ENCODE measurements around the gene PTPRM. TPM values are rescaled to one million over a fixed set of nuclear protein-coding genes. Genes with fewer than 3 reads are reported as not detected.

Gene PTPRM
- total RNA-seq, 1 experiment from 2014 or later = 14.5 TPM

DNA sequence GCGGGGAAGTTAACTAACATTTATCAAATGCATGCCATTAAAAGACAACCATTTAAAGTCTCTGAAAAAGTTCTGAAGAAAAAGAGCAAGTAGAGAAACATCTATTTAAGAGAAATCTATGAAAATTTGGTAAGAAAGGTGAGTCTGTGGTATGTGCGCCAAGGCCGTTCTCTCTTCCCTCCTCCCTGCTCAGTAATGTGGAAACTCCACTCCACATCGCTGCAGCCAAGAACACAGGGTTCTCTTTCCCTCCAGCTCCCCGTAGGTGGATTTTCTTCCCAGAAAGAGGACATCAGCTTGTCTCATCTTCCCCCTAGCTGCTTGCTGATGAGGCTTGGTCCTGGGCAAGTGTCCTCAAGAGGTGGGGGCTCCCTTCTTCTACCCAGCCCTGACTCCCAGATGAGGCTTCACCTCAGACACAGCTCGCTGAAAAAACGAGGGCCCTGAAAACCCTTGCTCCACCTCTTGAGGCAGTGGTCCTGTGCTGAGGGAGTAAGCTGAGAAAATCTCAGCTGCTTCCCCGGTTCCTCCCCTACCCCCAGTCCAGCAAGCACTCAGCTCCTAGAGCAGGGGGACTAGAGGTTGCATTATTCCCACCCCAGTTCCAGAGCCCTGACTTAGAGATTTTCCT lies 45.8 kb upstream of the PTPRM start:
- POLR2A ChIA-PET = no interaction called here
- H3K9ac ChIP-seq (ENCODE audit: low read length) = no peak overlapping the region
- TF ChIP-seq, protein P1, sequence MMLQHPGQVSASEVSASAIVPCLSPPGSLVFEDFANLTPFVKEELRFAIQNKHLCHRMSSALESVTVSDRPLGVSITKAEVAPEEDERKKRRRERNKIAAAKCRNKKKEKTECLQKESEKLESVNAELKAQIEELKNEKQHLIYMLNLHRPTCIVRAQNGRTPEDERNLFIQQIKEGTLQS (IDR thresholded peaks at IDR 0.05) = no peak
- TF ChIP-seq CBX3 (IDR thresholded peaks at IDR 0.05; ENCODE audit: low read depth) (no peak), FOSL1 (IDR thresholded peaks at IDR 0.05; ENCODE audit: low read depth) (no peak), CEBPB (IDR thresholded peaks at IDR 0.05; ENCODE audit: low read depth) (no peak), EZH2 (IDR thresholded peaks at IDR 0.05) (no peak), TCF7L2 (IDR thresholded peaks at IDR 0.05; ENCODE audit: borderline replicate concordance, extremely low read depth, insufficient read depth, insufficient read length) (no peak), SRF (IDR thresholded peaks at IDR 0.05; ENCODE audit: low read depth) (no peak)
- TF ChIP-seq, protein P2, sequence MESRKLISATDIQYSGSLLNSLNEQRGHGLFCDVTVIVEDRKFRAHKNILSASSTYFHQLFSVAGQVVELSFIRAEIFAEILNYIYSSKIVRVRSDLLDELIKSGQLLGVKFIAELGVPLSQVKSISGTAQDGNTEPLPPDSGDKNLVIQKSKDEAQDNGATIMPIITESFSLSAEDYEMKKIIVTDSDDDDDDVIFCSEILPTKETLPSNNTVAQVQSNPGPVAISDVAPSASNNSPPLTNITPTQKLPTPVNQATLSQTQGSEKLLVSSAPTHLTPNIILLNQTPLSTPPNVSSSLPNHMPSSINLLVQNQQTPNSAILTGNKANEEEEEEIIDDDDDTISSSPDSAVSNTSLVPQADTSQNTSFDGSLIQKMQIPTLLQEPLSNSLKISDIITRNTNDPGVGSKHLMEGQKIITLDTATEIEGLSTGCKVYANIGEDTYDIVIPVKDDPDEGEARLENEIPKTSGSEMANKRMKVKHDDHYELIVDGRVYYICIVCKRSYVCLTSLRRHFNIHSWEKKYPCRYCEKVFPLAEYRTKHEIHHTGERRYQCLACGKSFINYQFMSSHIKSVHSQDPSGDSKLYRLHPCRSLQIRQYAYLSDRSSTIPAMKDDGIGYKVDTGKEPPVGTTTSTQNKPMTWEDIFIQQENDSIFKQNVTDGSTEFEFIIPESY (IDR thresholded peaks at IDR 0.05; ENCODE audit: extremely low read depth, insufficient replicate concordance, low read length) = no peak

More for the DNA sequence above, 45.8 kb upstream of the PTPRM start:
- Histone ChIP-seq H3K4me3 (replicated peaks in 1 of 2; ENCODE audit: low read depth in 1 of 2, low read length in 2 of 2) (no peak overlapping the region), H3K9me2 (ENCODE audit: insufficient read depth) (no peaks in the 10 kb centered on the region), H4K20me1 (ENCODE audit: insufficient read depth) (no peaks in the 10 kb centered on the region), H3K27ac (ENCODE audit: low read depth, low read length) (no peak overlapping the region), H3K36me3 (ENCODE audit: control insufficient read depth in 1 of 2, insufficient read depth in 2 of 2, low read length in 2 of 2) (no peaks in the 10 kb centered on the region), H3K79me2 (ENCODE audit: insufficient read depth, low read length) (no peaks in the 10 kb centered on the region), H2AFZ (ENCODE audit: low read depth, low read length, poor library complexity, severe bottlenecking) (no peak overlapping the region), H3K4me1 (ENCODE audit: control insufficient read depth in 1 of 2, insufficient read depth in 2 of 2, low read length in 2 of 2) (no peaks in the 10 kb centered on the region), H3K27me3 (ENCODE audit: insufficient read depth, low read length) (no peaks in the 10 kb centered on the region), H3K4me2 (ENCODE audit: low read length) (no peak overlapping the region), H3K9me3 (ENCODE audit: control insufficient read depth in 1 of 2, insufficient read depth in 1 of 2, low read depth in 1 of 2, low read length in 2 of 2) (no peaks in the 10 kb centered on the region)
- ChIA-PET CTCF (no interaction called here), RAD21 (ENCODE audit: low non-redundant PET in 1 of 2, low total read pairs in 2 of 2, uncharacterized antibody in 2 of 2, unreplicated experiment in 2 of 2) (no interaction called here)
- intact Hi-C loops (cut with micrococcal nuclease) = no loop called here
- BruUV-seq (replicated peaks) = no TSS peak
- DNase-seq (ENCODE audit: low read depth, low spot score) (no peak), ATAC-seq (no peak)

Data from HCT116 (cell line).